GM21723 (cell line): ENCODE results near the gene HIP1R.

Source experiments
- ATAC-seq: cut with Tn5 transposase; IDR thresholded peaks from one replicate; pipeline ENCODE4 v1.9.1; 2021; ENCODE audit warnings: mild to moderate bottlenecking, moderate library complexity; ENCODE audit not compliant: unreplicated experiment

Gene HIP1R

DNA sequence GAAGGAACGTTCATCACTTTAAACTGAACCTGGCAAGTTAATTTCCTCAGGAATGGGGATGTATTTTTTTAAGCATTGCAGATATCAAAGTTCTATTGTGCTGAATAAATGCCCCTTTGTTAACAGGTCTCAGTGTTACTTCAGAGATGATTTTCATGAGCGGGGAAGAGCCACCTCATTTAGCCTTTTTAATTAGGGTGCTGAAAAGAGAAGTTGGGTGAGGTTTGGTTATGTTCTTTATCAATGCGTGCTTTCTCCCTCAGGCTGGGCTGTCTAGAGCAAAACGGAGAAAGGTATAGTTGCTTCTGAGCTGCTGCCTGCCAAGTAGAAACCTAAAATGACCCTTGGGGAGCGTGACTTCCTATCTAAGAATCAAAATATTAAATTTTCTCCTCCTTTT, 8.0 kb upstream of the HIP1R start:
- ATAC-seq, result no peak

- ATAC-seq, result no peak
Measured at GRCh38 chr12:122830517-122831214, 4.6 kb upstream of the HIP1R start.

GRCh38 chr12:122834104-122834920, 945 bp upstream of the HIP1R start:
- no peak for ATAC-seq

DNA sequence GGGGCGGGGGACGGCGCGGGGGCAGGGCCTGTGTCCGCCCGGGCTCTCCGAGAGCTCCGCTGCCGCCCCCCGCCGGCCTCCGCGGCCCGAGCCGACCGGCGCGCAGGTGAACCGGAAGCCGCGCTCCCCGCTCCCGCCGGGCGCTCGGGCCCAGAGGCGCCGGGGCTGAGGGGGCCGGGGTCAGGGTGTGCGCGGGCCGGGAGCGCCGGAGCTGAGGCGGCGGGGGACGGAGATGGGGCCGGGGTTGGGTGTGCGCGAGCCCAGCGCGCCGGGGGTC, 431 bp downstream of the HIP1R start:
- ATAC-seq, result peak; percentile 45

DNA sequence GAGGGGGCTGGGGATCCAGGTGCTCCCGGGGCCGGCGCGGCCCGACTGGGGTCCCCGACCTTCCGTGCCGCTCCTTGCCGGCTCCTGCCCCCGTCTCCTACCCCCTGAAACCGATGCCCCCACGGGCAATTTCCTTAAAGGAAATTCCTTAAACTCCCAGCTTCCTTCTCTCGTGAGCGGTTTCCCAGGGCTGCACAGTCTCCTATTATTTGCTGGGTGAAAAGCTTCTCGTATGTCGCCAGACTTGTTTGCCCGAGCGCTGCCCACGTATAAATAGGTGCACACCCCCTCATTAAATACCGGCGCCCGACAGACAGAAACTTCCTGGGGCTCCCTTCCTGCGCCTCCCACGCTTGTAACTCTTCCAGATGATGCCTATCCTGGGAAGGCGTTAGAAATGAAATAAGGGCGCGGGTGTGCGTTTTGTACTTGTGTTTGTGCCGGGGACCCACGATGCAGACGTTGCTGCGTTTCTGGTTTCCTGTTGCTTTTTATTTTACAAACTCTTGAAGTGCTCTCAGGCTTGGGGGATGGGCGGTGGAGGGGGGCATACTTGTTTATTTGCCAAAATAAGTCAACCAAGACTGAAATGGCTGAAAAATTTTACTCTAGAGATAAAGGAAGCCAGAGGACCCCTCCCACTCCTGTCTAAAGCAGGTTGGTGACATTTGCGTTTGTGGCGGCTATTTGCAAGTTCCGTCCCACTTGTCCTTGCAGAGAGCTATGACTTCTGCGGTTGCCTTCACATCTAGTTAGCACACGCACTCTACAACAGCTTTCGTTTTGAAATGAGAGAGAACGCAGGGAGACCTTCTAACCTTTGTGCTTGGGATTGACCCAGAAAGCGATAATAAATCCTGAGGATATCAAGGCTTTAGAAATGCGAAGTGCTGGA, 1.0 kb downstream of the HIP1R start:
- ATAC-seq, result no peak

DNA sequence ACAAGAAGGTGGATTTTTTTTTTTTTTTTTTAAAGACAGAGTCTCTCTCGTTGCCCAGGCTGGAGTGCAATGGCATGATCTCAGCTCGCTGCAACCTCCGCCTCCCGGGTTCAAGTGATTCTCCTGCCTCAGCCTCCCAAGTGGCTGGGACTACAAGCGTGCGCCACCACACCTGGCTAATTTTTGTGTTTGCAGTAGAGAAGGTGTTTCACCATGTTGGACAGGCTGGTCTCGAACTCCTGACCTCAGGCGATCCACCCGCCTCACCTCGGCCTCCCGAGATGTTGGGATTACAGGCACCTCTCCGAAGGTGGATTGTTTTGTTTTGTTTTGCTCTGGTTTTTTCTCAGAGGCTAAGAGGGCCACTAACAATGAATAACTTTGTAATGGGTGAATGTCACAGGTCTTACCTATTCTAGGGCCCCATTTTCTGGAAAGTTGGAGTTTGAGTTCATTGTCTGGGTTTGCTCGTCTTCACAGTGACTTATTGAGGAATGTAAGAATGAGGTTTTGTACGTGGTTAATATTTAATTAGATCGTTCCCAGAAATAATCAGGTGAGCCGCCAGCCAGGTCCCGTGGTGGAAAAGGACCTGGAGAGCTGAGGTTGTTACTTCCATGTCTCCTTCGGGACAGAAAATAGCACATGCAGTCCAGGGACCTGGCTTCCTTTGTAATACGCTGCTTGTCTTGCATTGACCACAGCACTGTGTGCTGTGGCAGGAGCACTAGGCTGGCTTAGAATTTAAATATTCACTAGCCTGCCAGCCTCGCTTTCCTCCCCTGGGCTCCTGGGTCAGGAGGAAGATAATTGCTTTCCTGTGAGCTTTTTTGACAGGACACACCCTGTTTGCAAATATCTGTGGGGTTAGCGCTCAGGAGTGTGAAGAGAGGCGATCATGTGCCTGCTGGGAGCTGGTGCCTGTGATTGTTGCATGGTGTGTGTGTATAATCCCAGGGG, 2.3 kb downstream of the HIP1R start:
- ATAC-seq, result no peak

GRCh38 chr12:122838841-122839240, 3.6 kb downstream of the HIP1R start:
- no peak for ATAC-seq

GRCh38 chr12:122839907-122840554, 4.8 kb downstream of the HIP1R start:
- no peak for ATAC-seq

- ATAC-seq, result no peak
Measured at GRCh38 chr12:122840580-122841513, 5.6 kb downstream of the HIP1R start.

DNA sequence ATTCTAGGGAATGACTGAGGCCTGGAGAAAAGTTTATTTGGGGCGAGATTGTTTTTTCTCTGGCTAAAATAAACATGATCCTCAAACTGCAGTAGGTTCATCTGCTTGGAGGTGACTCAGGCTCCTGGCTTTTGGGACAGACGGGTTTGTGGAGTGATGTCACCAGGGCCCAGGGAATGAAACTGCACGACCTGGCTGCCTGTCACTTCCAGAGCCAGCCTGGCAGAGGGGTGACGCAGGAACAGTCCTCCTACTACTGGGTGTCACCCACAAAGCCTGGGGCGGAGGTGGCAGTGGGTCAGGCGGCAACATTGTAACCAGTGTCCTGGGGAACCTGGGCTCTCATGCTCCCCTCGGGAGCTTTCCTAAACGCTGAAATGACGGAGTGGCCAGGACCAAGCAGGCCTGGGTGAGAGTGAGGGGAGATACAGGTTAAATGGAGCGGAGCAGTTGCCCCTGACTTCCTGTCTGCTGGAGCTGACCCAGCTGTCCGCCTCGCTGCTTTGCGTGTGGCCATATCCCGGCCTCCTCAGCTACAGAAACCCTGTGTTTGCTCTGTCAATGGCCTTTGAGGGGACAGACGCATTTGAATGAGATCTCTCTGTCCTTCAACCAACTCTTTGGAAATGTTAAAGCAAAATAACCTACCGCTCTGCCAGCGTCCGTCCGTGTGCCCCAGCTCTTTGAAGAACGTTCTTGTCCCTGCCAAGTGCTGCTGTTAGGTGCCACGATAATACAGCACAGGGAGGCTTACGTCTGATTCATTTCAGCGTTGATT, 6.5 kb downstream of the HIP1R start:
- no peak for ATAC-seq

DNA sequence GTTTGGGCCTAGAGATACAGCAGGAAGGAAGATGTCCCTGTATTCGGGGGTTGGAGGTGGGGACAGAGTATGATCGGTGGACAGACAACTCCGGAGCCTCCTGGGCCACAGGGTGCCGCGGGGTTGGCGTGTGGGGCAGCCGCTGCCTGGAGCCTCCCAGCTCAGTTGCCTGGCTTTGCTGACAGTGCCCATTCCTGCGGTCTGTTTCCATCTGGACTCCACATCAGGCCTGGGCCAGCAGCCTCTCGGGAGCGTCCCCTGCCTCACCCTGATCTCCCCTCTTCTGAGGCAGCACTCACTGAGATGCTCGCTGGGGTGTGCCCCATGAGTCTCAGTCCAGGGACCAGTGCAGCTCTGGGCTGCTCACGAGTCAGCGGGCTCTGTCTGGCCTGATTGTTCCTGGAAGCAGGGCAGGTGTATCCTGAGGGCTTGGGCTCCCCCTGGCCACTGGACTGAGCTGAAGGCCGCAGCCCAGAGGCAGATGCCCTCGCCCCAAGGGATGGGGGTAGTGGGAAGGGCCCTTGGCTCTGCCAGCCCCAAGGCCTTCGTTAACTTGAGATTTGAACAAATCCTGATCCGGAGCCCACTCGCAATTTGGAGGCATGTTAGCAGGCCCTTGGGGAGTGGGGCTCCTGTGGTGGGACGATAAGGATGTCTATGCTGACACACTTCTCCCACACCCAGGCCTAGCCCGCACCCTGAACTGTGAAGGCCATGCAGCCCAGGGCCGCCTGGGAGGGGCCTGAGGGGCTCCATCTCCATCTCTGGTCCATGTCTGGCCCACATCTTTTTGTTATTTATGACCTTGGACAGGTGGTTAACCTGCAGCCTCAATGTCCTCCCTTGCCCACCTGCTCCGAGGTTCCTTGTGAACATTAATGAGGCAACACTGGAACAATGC, 7.5 kb downstream of the HIP1R start:
- no peak for ATAC-seq

GRCh38 chr12:122843455-122843854, 8.2 kb downstream of the HIP1R start:
- no peak for ATAC-seq

- ATAC-seq, result no peak
Measured at GRCh38 chr12:122844366-122844971, 9.2 kb downstream of the HIP1R start.

- ATAC-seq, result no peak
Measured at GRCh38 chr12:122845041-122845864, 10.0 kb downstream of the HIP1R start.

- no peak for ATAC-seq
Measured at GRCh38 chr12:122845865-122846621, 10.8 kb downstream of the HIP1R start.
